DOHH2 (cell line): ENCODE measurements around the gene SCRN3.
"Not testable (repeated sequence)": the region's sequence is repeated elsewhere in the genome, so short reads cannot be mapped to it uniquely, and the experiment has no call there.

Source experiments
- H3F3A ChIP-seq: fragments of 200-600 bp; sonication (generic), shearing (Covaris generic); 2 replicates; pipeline ENCODE4 v1.6.0; 2016; ENCODE audit warnings: antibody characterized with exemption, mild to moderate bottlenecking; ENCODE audit not compliant: control insufficient read depth, insufficient read depth
- H3K27ac ChIP-seq: fragments of 200-600 bp; sonication (generic); 2 replicates; pipeline ENCODE4 v1.5.1; 2014; ENCODE audit warnings: low read depth, mild to moderate bottlenecking, low read length, moderate library complexity
- H3K27me3 ChIP-seq: fragments of 200-600 bp; sonication (generic); 2 replicates; pipeline ENCODE4 v1.6.1; 2014; ENCODE audit warnings: mild to moderate bottlenecking, low read length, mixed read lengths; ENCODE audit not compliant: control insufficient read depth
- H3K36me3 ChIP-seq: fragments of 200-600 bp; sonication (generic); 2 replicates; pipeline ENCODE4 v1.6.1; 2014; ENCODE audit warnings: mild to moderate bottlenecking, low read length, moderate library complexity, mixed read lengths; ENCODE audit not compliant: control insufficient read depth
- H3K4me1 ChIP-seq: fragments of 200-600 bp; sonication (generic); 2 replicates; pipeline ENCODE4 v1.6.1; 2014; ENCODE audit warnings: mild to moderate bottlenecking, low read length, mixed read lengths; ENCODE audit not compliant: control insufficient read depth
- H3K4me2 ChIP-seq: fragments of 200-600 bp; sonication (generic); 2 replicates; pipeline ENCODE4 v1.6.0; 2014; ENCODE audit warnings: mild to moderate bottlenecking, low read length, moderate library complexity
- H3K4me3 ChIP-seq: fragments of 200-600 bp; sonication (generic); 2 replicates; pipeline ENCODE4 v1.5.1; 2014; ENCODE audit warnings: mild to moderate bottlenecking, low read length, mixed read lengths
- H3K79me2 ChIP-seq: fragments of 200-600 bp; sonication (generic); 2 replicates; pipeline ENCODE4 v1.6.1; 2014; ENCODE audit warnings: mild to moderate bottlenecking, low read length, mixed read lengths; ENCODE audit not compliant: control insufficient read depth
- H3K9me2 ChIP-seq: fragments of 200-600 bp; sonication (generic); replicated peaks from 2 replicates; pipeline ENCODE4 v1.6.1; 2014; ENCODE audit warnings: mild to moderate bottlenecking, low read length, mixed read lengths; ENCODE audit not compliant: control insufficient read depth
- H3K9me3 ChIP-seq: fragments of 200-600 bp; sonication (generic); 2 replicates; pipeline ENCODE4 v1.6.1; 2014; ENCODE audit warnings: antibody characterized with exemption, low read length, mixed read lengths; ENCODE audit not compliant: control insufficient read depth, insufficient read depth
- H4K20me1 ChIP-seq: fragments of 200-600 bp; sonication (generic); 2 replicates; pipeline ENCODE4 v1.6.0; 2014; ENCODE audit warnings: low read depth, mild to moderate bottlenecking, antibody characterized with exemption, low read length, moderate library complexity; ENCODE audit not compliant: control insufficient read depth, insufficient read depth
- EZH2phosphoT487 ChIP-seq: fragments of 200-600 bp; sonication (generic); IDR thresholded peaks from 2 replicates; pipeline ENCODE4 v1.6.1; 2017; ENCODE audit warnings: borderline replicate concordance, mild to moderate bottlenecking, antibody characterized with exemption, low read length, moderate library complexity, mixed read lengths
- TF ChIP-seq, protein P1 (sequence below): fragments of 200-600 bp; sonication (generic); IDR thresholded peaks from one replicate; pipeline ENCODE4 v1.5.1; 2014; ENCODE audit warnings: antibody characterized with exemption, mild to moderate bottlenecking, low read depth, low read length; ENCODE audit not compliant: poor library complexity, severe bottlenecking

SCRN3 gene

DNA sequence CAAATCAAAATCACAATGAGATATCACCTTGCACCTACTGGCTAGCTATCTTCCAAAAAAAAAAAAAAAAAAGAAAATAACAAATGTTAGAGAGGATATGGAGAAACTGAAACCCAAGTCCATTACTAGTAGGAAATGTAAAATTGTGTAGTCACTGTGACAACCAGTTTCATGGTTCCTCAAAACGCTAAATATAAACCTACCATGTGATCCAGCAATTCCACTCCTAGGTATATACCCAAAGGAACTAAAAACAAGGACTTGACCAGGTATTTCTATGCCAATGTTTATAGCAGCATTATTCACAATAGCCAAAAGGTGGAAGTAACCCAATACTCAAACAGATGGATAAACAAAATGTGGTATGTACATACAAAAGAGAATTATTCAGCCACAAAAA lies 11.7 kb upstream of the SCRN3 start:
- Histone ChIP-seq H3K4me2 (no peak overlapping the region), H3K36me3 (peaks cover 33% of the 10 kb centered on the region), H3K9me2 (no peaks in the 10 kb centered on the region), H3K27me3 (no peaks in the 10 kb centered on the region), H3K4me1 (no peaks in the 10 kb centered on the region), H3K9me3 (no peaks in the 10 kb centered on the region), H3K4me3 (no peak overlapping the region), H4K20me1 (no peaks in the 10 kb centered on the region), H3F3A (no peaks in the 10 kb centered on the region), H3K79me2 (peaks cover under 1% of the 10 kb centered on the region; the same call in 1 of the 2 replicates), H3K27ac (no peak overlapping the region)
- TF ChIP-seq, protein P1, sequence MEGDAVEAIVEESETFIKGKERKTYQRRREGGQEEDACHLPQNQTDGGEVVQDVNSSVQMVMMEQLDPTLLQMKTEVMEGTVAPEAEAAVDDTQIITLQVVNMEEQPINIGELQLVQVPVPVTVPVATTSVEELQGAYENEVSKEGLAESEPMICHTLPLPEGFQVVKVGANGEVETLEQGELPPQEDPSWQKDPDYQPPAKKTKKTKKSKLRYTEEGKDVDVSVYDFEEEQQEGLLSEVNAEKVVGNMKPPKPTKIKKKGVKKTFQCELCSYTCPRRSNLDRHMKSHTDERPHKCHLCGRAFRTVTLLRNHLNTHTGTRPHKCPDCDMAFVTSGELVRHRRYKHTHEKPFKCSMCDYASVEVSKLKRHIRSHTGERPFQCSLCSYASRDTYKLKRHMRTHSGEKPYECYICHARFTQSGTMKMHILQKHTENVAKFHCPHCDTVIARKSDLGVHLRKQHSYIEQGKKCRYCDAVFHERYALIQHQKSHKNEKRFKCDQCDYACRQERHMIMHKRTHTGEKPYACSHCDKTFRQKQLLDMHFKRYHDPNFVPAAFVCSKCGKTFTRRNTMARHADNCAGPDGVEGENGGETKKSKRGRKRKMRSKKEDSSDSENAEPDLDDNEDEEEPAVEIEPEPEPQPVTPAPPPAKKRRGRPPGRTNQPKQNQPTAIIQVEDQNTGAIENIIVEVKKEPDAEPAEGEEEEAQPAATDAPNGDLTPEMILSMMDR, result no peak
- TF ChIP-seq EZH2phosphoT487, result no peak

DNA sequence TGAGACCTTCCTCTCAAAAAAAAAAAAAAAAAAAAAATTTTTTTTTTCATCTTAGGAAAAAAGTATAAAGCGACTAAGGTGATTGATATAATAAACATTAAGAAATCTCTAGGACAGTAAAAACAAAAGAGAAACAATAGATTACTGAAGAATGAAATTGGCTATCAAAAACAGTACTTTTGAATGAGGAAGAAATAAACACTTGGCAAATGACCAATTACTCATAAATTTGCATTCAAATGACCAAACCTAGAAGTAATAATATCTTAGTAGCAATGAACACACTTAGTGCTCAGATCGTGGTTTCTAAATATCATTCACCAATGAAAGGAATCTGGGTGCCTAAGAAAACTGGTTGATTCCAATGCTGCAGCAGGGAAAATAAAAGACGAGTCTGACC lies 10.3 kb upstream of the SCRN3 start:
- no peaks in the 10 kb centered on the region for H4K20me1 ChIP-seq
- H3K9me2 ChIP-seq, result no peaks in the 10 kb centered on the region
- no peaks in the 10 kb centered on the region for H3K4me1 ChIP-seq
- no peak overlapping the region for H3K4me3 ChIP-seq
- no peak overlapping the region for H3K27ac ChIP-seq
- H3F3A ChIP-seq, result no peaks in the 10 kb centered on the region
- H3K36me3 ChIP-seq, result peaks cover 28% of the 10 kb centered on the region
- TF ChIP-seq, protein P1, result no peak
- no peak for TF ChIP-seq EZH2phosphoT487
- H3K4me2 ChIP-seq, result no peak overlapping the region
- no peaks in the 10 kb centered on the region for H3K9me3 ChIP-seq
- H3K79me2 ChIP-seq, result peaks cover 3% of the 10 kb centered on the region; the same call in 1 of the 2 replicates
- H3K27me3 ChIP-seq, result no peaks in the 10 kb centered on the region

DNA sequence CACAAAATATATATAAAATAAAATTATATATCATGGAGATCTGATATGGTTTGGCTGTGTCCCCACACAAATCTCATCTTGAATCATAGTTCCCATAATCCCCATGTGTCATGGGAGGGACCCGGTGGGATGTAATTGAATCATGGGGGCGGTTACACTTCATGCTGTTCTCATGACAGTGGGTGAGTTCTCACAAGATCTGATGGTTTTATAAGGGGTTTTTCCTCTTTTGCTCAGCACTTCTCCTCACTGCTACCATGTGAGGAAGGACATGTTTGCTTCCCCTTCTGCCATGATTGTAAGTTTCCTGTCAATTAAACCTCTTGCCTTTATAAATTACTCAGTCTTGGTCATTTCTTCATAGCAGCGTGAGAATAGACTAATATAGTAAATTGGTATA lies 6.8 kb upstream of the SCRN3 start:
- peaks cover 19% of the 10 kb centered on the region for H3K79me2 ChIP-seq

DNA sequence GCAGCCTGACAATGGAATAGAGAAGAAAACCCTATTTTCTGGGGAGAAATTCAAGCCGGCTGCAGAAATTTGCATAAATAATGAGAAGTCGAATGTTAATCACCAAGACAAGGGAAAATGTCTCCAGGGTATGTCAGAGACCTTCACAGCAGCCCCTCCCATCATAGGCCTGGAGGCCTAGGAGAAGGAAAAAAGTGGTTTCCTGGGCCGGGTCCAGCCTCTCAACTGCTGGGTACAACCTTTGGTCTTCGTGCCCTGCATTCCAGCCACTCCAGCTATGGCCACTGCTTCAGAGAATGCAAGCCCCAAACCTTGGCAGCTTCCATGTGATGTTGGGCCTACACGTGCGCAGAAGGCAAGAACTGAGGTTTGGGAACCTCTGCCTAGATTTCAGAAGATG lies 6.0 kb upstream of the SCRN3 start:
- Histone ChIP-seq H3K4me2 (no peak overlapping the region), H3K9me2 (no peaks in the 10 kb centered on the region), H3K4me3 (no peak overlapping the region), H4K20me1 (no peaks in the 10 kb centered on the region), H3K79me2 (peaks cover 28% of the 10 kb centered on the region), H3K4me1 (peaks cover 11% of the 10 kb centered on the region), H3K36me3 (peaks cover 18% of the 10 kb centered on the region), H3F3A (no peaks in the 10 kb centered on the region), H3K27ac (no peak overlapping the region), H3K9me3 (no peaks in the 10 kb centered on the region), H3K27me3 (no peaks in the 10 kb centered on the region)
- TF ChIP-seq EZH2phosphoT487, result no peak
- TF ChIP-seq, protein P1, result no peak

More for the DNA sequence above, 6.8 kb upstream of the SCRN3 start:
- H3K9me2 ChIP-seq, H3K4me2 ChIP-seq, H4K20me1 ChIP-seq, H3F3A ChIP-seq, H3K4me1 ChIP-seq, H3K9me3 ChIP-seq, H3K27ac ChIP-seq, H3K4me3 ChIP-seq, H3K27me3 ChIP-seq: not testable (repeated sequence)
- H3K36me3 ChIP-seq, result peaks cover 22% of the 10 kb centered on the region

DNA sequence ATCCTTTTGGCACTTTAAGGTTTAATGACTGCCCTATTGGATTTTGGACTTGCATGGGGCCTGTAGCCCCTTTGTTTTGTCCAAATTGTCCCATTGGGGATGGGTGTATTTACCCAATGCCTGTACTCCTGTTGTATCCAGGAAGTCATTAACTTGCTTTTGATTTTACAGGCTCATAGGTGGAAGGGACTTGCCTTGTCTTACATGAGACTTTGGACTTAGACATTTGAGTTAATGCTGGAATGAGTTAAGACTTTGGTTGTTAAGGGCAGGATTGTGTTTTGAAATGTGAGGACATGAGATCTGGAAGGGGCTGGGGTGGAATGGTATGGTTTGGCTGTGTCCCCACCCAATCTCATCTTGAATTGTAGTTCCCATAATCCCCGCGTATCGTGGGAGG lies 5.2 kb upstream of the SCRN3 start:
- H3K27me3 ChIP-seq, H3K4me2 ChIP-seq, H3K4me3 ChIP-seq, H3K9me3 ChIP-seq, H3K27ac ChIP-seq, H4K20me1 ChIP-seq, H3K9me2 ChIP-seq, H3F3A ChIP-seq: not testable (repeated sequence)
- H3K4me1 ChIP-seq, result peaks cover 15% of the 10 kb centered on the region
- peaks cover 35% of the 10 kb centered on the region for H3K79me2 ChIP-seq
- H3K36me3 ChIP-seq, result peaks cover 18% of the 10 kb centered on the region
